Measurements from ENCODE around the gene CALN1. TPM values are rescaled to one million over a fixed set of nuclear protein-coding genes. Genes with fewer than 3 reads are reported as not detected.

CALN1 gene
- total RNA-seq, 4 donors from 2014 or later: 0.04 TPM; not detected in 3

- 57 to 64% methylated on average over 7 to 9 of the region's 9 CpGs for WGBS, 2 donors (ENCODE audit: low coverage in 1 of 2)
- TF ChIP-seq EP300 (IDR thresholded peaks at IDR 0.05) (no peak), POLR2AphosphoS5 (IDR thresholded peaks at IDR 0.05) (no peak), POLR2A (IDR thresholded peaks at IDR 0.05) (no peak)
- TF ChIP-seq, protein P1, sequence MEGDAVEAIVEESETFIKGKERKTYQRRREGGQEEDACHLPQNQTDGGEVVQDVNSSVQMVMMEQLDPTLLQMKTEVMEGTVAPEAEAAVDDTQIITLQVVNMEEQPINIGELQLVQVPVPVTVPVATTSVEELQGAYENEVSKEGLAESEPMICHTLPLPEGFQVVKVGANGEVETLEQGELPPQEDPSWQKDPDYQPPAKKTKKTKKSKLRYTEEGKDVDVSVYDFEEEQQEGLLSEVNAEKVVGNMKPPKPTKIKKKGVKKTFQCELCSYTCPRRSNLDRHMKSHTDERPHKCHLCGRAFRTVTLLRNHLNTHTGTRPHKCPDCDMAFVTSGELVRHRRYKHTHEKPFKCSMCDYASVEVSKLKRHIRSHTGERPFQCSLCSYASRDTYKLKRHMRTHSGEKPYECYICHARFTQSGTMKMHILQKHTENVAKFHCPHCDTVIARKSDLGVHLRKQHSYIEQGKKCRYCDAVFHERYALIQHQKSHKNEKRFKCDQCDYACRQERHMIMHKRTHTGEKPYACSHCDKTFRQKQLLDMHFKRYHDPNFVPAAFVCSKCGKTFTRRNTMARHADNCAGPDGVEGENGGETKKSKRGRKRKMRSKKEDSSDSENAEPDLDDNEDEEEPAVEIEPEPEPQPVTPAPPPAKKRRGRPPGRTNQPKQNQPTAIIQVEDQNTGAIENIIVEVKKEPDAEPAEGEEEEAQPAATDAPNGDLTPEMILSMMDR (IDR thresholded peaks at IDR 0.05): no peak
- peaks cover 12% of the 10 kb centered on the region for H3K27me3 ChIP-seq
- no peak overlapping the region for H3K4me3 ChIP-seq
- no peaks in the 10 kb centered on the region for H3K4me1 ChIP-seq
- H3K9me3 ChIP-seq: no peaks in the 10 kb centered on the region
- no peaks in the 10 kb centered on the region for H3K36me3 ChIP-seq
- H3K27ac ChIP-seq: no peak overlapping the region
- no peak for ATAC-seq
These were observed 560.2 kb downstream of the CALN1 start for GRCh38 chr7:71851776-71852498.

- WGBS, 2 donors (ENCODE audit: low coverage in 1 of 2): 70 to 81% methylated on average over 8 to 9 of the region's 9 CpGs
- no peaks in the 10 kb centered on the region for H3K9me3 ChIP-seq
These were observed 566.0 kb downstream of the CALN1 start for GRCh38 chr7:71846160-71846559.

DNA sequence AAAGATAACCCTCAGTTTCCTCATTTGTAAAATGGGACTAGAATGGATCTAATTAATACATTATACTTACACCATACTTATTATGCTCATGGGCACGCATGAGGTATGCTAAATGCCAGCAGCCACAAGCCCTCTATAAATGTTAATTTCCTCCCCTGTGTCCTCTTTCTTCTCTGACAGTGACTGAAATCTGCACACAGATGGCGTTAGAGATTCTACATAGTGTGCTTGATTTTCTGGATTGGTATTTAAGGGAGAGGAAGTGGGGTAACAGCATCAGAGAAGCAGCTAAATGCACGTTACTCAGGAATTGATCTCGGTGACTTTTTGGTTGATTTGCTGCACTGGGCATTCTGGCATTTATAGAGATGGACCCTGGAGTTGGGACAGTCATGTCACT is 568.5 kb downstream of the CALN1 start:
- no peak for ATAC-seq
- TF ChIP-seq, protein P1 (IDR thresholded peaks at IDR 0.05): no peak
- TF ChIP-seq POLR2A (IDR thresholded peaks at IDR 0.05) (no peak), POLR2AphosphoS5 (IDR thresholded peaks at IDR 0.05) (no peak), EP300 (IDR thresholded peaks at IDR 0.05) (no peak)
- Histone ChIP-seq H3K9me3 (no peaks in the 10 kb centered on the region), H3K4me3 (no peak overlapping the region), H3K4me1 (no peaks in the 10 kb centered on the region), H3K27me3 (peaks cover 6% of the 10 kb centered on the region), H3K27ac (no peak overlapping the region), H3K36me3 (no peaks in the 10 kb centered on the region)
- WGBS, 2 donors (ENCODE audit: low coverage in 1 of 2): 34 to 71% methylated on average over 3 to 4 of the region's 4 CpGs

More at GRCh38 chr7:71846160-71846559, 566.0 kb downstream of the CALN1 start:
- Histone ChIP-seq H3K27ac (no peak overlapping the region), H3K36me3 (no peaks in the 10 kb centered on the region), H3K4me1 (no peaks in the 10 kb centered on the region), H3K27me3 (peaks cover 5% of the 10 kb centered on the region), H3K4me3 (no peak overlapping the region)
- TF ChIP-seq, protein P1 (IDR thresholded peaks at IDR 0.05): no peak
- TF ChIP-seq POLR2AphosphoS5 (IDR thresholded peaks at IDR 0.05) (no peak), POLR2A (IDR thresholded peaks at IDR 0.05) (no peak), EP300 (IDR thresholded peaks at IDR 0.05) (no peak)
- ATAC-seq: no peak

- Histone ChIP-seq H3K9me3 (no peaks in the 10 kb centered on the region), H3K36me3 (no peaks in the 10 kb centered on the region), H3K27me3 (peaks cover 6% of the 10 kb centered on the region), H3K4me1 (no peaks in the 10 kb centered on the region), H3K4me3 (no peak overlapping the region), H3K27ac (no peak overlapping the region)
- ATAC-seq: no peak
- TF ChIP-seq EP300 (IDR thresholded peaks at IDR 0.05) (no peak), POLR2AphosphoS5 (IDR thresholded peaks at IDR 0.05) (no peak)
- TF ChIP-seq, protein P1 (IDR thresholded peaks at IDR 0.05): no peak
- 46 to 56% methylated on average over 3 of the region's 3 CpGs for WGBS, 2 donors (ENCODE audit: low coverage in 1 of 2)
These were observed 569.4 kb downstream of the CALN1 start for GRCh38 chr7:71842786-71843185.

DNA sequence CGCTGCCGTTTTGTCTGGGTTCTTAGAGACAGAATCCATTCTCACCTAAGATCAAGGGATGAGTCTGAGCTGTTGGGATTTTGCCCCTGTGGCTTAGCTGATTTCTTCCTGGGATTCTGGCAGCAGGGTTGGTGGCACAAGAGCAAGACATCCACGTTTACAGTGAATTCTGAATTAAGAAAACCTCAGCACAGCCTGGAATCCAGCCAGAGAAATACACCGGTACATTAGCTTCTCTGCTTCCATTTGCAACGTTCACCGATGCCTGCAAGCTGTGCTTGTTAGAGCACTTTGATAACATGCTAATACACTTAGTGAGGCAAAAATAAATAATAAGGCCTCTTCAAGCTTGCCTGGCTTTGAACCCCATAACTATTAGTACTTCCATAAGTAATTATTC is 569.8 kb downstream of the CALN1 start:
- Histone ChIP-seq H3K27me3 (peaks cover 6% of the 10 kb centered on the region), H3K4me1 (no peaks in the 10 kb centered on the region), H3K9me3 (no peaks in the 10 kb centered on the region), H3K27ac (no peak overlapping the region), H3K4me3 (no peak overlapping the region), H3K36me3 (no peaks in the 10 kb centered on the region)
- 32 to 34% methylated on average over 4 to 5 of the region's 6 CpGs for WGBS, 2 donors (ENCODE audit: low coverage in 1 of 2)
- no peak for ATAC-seq
- TF ChIP-seq POLR2A (IDR thresholded peaks at IDR 0.05) (no peak), EP300 (IDR thresholded peaks at IDR 0.05) (no peak)

Data from gastroesophageal sphincter (tissue), 4 donors.